H9 (cell line): ENCODE data around the gene ADAMTS17. TPM values are rescaled to one million over a fixed set of nuclear protein-coding genes. Genes with fewer than 3 reads are reported as not detected.

Source experiments
- DNase-seq: peaks from one replicate; pipeline ENCODE4 v3.0.0-alpha.2; 2017
- H2AFZ ChIP-seq: one replicate; pipeline ENCODE4 v1.6.1; 2013; ENCODE audit warnings: mild to moderate bottlenecking, low read length, control low read depth, moderate library complexity
- H2AK5ac ChIP-seq: 2 replicates; pipeline ENCODE4 v1.6.1; 2013; ENCODE audit warnings: low read length, control low read depth, mixed read lengths; ENCODE audit not compliant: insufficient read length
- H2BK120ac ChIP-seq: one replicate; pipeline ENCODE4 v1.6.1; 2013; ENCODE audit warnings: low read depth, mild to moderate bottlenecking, low read length, control low read depth, inconsistent platforms; ENCODE audit not compliant: poor library complexity, severe bottlenecking
- H2BK12ac ChIP-seq: 2 replicates; pipeline ENCODE4 v1.6.1; 2013; ENCODE audit warnings: low read length, control low read depth, mixed read lengths, low read depth; ENCODE audit not compliant: insufficient read length
- H2BK15ac ChIP-seq: 2 replicates; pipeline ENCODE4 v1.6.1; 2013; ENCODE audit warnings: low read depth, low read length, control low read depth
- H2BK20ac ChIP-seq: one replicate; pipeline ENCODE4 v1.6.1; 2013; ENCODE audit warnings: low read depth, mild to moderate bottlenecking, low read length, control low read depth, inconsistent platforms; ENCODE audit not compliant: poor library complexity, severe bottlenecking
- H2BK5ac ChIP-seq: 2 replicates; pipeline ENCODE4 v1.6.1; 2013; ENCODE audit warnings: low read length, control low read depth, mixed read lengths; ENCODE audit not compliant: insufficient read length
- H3K14ac ChIP-seq: 2 replicates; pipeline ENCODE4 v1.6.1; 2013; ENCODE audit warnings: low read length, control low read depth; ENCODE audit not compliant: insufficient read depth
- H3K18ac ChIP-seq: 2 replicates; pipeline ENCODE4 v1.6.1; 2013; ENCODE audit warnings: low read depth, mild to moderate bottlenecking, mixed read lengths, low read length, control low read depth; ENCODE audit not compliant: insufficient read length
- H3K23ac ChIP-seq: 2 replicates; pipeline ENCODE4 v1.6.1; 2013; ENCODE audit warnings: low read length, control low read depth, mixed read lengths, low read depth; ENCODE audit not compliant: insufficient read length
- H3K23me2 ChIP-seq: 2 replicates; pipeline ENCODE4 v1.6.1; 2013; ENCODE audit warnings: low read depth, mild to moderate bottlenecking, mixed read lengths, low read length, control low read depth; ENCODE audit not compliant: insufficient read length, poor library complexity, severe bottlenecking
- H3K27ac ChIP-seq: 2 replicates; pipeline ENCODE4 v1.5.1; 2013; ENCODE audit warnings: low read length, control low read depth, mixed read lengths, low read depth; ENCODE audit not compliant: insufficient read length
- H3K27me3 ChIP-seq: 2 replicates; pipeline ENCODE4 v1.6.1; 2013; ENCODE audit warnings: low read length, control low read depth, inconsistent platforms; ENCODE audit not compliant: insufficient read depth
- H3K4ac ChIP-seq: 2 replicates; pipeline ENCODE4 v1.6.1; 2013; ENCODE audit warnings: low read depth, mild to moderate bottlenecking, control low read depth, inconsistent platforms, low read length, moderate library complexity
- H3K4me1 ChIP-seq: 2 replicates; pipeline ENCODE4 v1.6.1; 2013; ENCODE audit warnings: low read length, control low read depth, inconsistent platforms; ENCODE audit not compliant: insufficient read depth
- H3K4me2 ChIP-seq: 2 replicates; pipeline ENCODE4 v1.6.1; 2013; ENCODE audit warnings: low read length, control low read depth, mixed read lengths; ENCODE audit not compliant: insufficient read length, insufficient read depth
- H3K56ac ChIP-seq: 2 replicates; pipeline ENCODE4 v1.6.1; 2013; ENCODE audit warnings: low read depth, mild to moderate bottlenecking, mixed read lengths, low read length, control low read depth; ENCODE audit not compliant: insufficient read length
- H3K79me1 ChIP-seq: 2 replicates; pipeline ENCODE4 v1.6.1; 2013; ENCODE audit warnings: low read depth, mild to moderate bottlenecking, moderate library complexity, low read length, control low read depth, inconsistent platforms; ENCODE audit not compliant: insufficient read depth, poor library complexity, severe bottlenecking
- H3K79me2 ChIP-seq: 2 replicates; pipeline ENCODE4 v1.6.1; 2013; ENCODE audit warnings: low read length, control low read depth, inconsistent platforms; ENCODE audit not compliant: insufficient read depth
- H3K9ac ChIP-seq: 2 replicates; pipeline ENCODE4 v1.6.1; 2013; ENCODE audit warnings: low read length, control low read depth, mixed read lengths; ENCODE audit not compliant: insufficient read length; ENCODE audit errors: extremely low read depth
- H3K9me3 ChIP-seq: one replicate; pipeline ENCODE4 v1.6.1; 2013; ENCODE audit warnings: low read depth, low read length, inconsistent platforms; ENCODE audit not compliant: control insufficient read depth
- H3T11ph ChIP-seq: one replicate; pipeline ENCODE4 v1.6.1; 2013; ENCODE audit warnings: mild to moderate bottlenecking, low read length, control low read depth, inconsistent platforms
- H4K20me1 ChIP-seq: one replicate; pipeline ENCODE4 v1.6.1; 2013; ENCODE audit not compliant: control insufficient read depth, insufficient read length, insufficient read depth
- H4K5ac ChIP-seq: 2 replicates; pipeline ENCODE4 v1.6.1; 2013; ENCODE audit warnings: low read depth, mild to moderate bottlenecking, mixed read lengths, low read length, control low read depth; ENCODE audit not compliant: insufficient read length
- H4K8ac ChIP-seq: replicated peaks from 2 replicates; pipeline ENCODE4 v1.6.1; 2013; ENCODE audit warnings: low read length, control low read depth, mixed read lengths, low read depth; ENCODE audit not compliant: insufficient read length
- H4K91ac ChIP-seq: 2 replicates; pipeline ENCODE4 v1.6.1; 2013; ENCODE audit warnings: low read depth, mild to moderate bottlenecking, moderate library complexity, mixed read lengths, low read length, control low read depth; ENCODE audit not compliant: insufficient read length
- H3K27ac Mint-ChIP-seq, 3 experiments: 2 replicates in 2 of 3; 3 replicates in 1 of 3; pipeline ENCODE4 v1.8.0; 2020 to 2021; ENCODE audit warnings: mixed read lengths in 3 of 3, mild to moderate bottlenecking in 1 of 3, moderate library complexity in 1 of 3
- H3K27me3 Mint-ChIP-seq: 2 replicates; pipeline ENCODE4 v1.8.0; 2021; ENCODE audit warnings: low read depth, mild to moderate bottlenecking, moderate library complexity, mixed read lengths
- H3K36me3 Mint-ChIP-seq, 3 experiments: 2 replicates in 2 of 3; 3 replicates in 1 of 3; pipeline ENCODE4 v1.8.0; 2020 to 2021; ENCODE audit warnings: low read depth in 3 of 3, mixed read lengths in 3 of 3; ENCODE audit not compliant: insufficient read depth in 1 of 3
- H3K4me1 Mint-ChIP-seq, 2 experiments: 2 replicates each; pipeline ENCODE4 v1.8.0; 2020; ENCODE audit warnings: mixed read lengths in 2 of 2
- H3K4me3 Mint-ChIP-seq, 2 experiments: 2 replicates in 1 of 2; 3 replicates in 1 of 2; pipeline ENCODE4 v1.8.0; 2020 to 2021; ENCODE audit warnings: mild to moderate bottlenecking in 2 of 2, mixed read lengths in 2 of 2, moderate library complexity in 1 of 2
- H3K9me3 Mint-ChIP-seq, 2 experiments: 2 replicates in 1 of 2; 3 replicates in 1 of 2; pipeline ENCODE4 v1.8.0; 2020; ENCODE audit warnings: mild to moderate bottlenecking in 2 of 2, mixed read lengths in 2 of 2, moderate library complexity in 1 of 2
- WGBS: extraction: QIAGEN DNeasy Blood & Tissue Kit; methylation state at CpG from one replicate; pipeline ENCODE4 v1.1.7; 2013; ENCODE audit warnings: missing lambda C conversion rate, low lambda C conversion rate, mixed read lengths; ENCODE audit not compliant: insufficient read length; ENCODE audit errors: extremely low coverage; 5-methylcytosine and 5-hydroxymethylcytosine counted together
- total RNA-seq: library from RNA; stranded (reverse); gene quantifications from 2 replicates; pipeline ENCODE4 v1.2.1, GENCODE V29; 2021
- TF ChIP-seq, protein P1 (sequence below): fragments of 200-600 bp; sonication (generic); conservative IDR thresholded peaks from 3 replicates; pipeline ENCODE4 v1.8.0; 2021; ENCODE audit warnings: antibody characterized with exemption, mild to moderate bottlenecking

Gene ADAMTS17
- total RNA-seq, 1 experiment from 2014 or later, result 2.9 TPM

DNA sequence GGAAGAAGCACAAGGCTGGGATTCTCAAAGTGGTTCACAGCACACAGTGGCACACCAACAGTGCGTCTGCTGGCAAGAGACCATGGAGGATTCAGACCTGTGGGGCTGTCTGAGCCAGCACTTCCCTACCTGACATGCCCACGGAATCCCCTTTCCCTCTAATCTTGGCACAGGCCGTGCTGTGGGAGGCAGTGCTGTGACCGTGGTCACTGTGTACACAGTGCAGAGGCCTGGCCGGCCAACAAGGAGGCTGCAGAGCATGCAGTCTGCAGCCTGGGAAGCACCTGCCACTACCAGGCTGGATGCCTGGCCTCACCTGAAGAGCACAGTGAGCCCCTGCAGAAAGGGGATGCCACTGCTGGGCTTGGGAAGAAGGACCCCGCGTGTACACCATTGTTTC, 307.6 kb downstream of the ADAMTS17 start:
- Histone ChIP-seq H3K4ac (no peak overlapping the region), H3K14ac (no peak overlapping the region; the same call in 1 of the 2 replicates), H3K56ac (no peak overlapping the region), H3K79me2 (no peaks in the 10 kb centered on the region), H2BK12ac (no peak overlapping the region), H2BK5ac (no peak overlapping the region), H3K9ac (no peak overlapping the region), H2AK5ac (no peak overlapping the region), H4K20me1 (no peaks in the 10 kb centered on the region), H4K5ac (no peak overlapping the region), H3K27me3 (no peaks in the 10 kb centered on the region), H2BK120ac (no peak overlapping the region), H2BK20ac (no peak overlapping the region), H3K23ac (no peak overlapping the region), H3T11ph (no peak overlapping the region), H3K79me1 (no peaks in the 10 kb centered on the region), H3K4me2 (no peak overlapping the region), H3K9me3 (no peaks in the 10 kb centered on the region), H2BK15ac (no peak overlapping the region), H3K23me2 (no peaks in the 10 kb centered on the region), H3K18ac (no peak overlapping the region), H3K4me1 (no peaks in the 10 kb centered on the region), H2AFZ (no peak overlapping the region), H4K91ac (no peak overlapping the region), H3K27ac (no peak overlapping the region), H4K8ac (no peak overlapping the region)
- TF ChIP-seq, protein P1, sequence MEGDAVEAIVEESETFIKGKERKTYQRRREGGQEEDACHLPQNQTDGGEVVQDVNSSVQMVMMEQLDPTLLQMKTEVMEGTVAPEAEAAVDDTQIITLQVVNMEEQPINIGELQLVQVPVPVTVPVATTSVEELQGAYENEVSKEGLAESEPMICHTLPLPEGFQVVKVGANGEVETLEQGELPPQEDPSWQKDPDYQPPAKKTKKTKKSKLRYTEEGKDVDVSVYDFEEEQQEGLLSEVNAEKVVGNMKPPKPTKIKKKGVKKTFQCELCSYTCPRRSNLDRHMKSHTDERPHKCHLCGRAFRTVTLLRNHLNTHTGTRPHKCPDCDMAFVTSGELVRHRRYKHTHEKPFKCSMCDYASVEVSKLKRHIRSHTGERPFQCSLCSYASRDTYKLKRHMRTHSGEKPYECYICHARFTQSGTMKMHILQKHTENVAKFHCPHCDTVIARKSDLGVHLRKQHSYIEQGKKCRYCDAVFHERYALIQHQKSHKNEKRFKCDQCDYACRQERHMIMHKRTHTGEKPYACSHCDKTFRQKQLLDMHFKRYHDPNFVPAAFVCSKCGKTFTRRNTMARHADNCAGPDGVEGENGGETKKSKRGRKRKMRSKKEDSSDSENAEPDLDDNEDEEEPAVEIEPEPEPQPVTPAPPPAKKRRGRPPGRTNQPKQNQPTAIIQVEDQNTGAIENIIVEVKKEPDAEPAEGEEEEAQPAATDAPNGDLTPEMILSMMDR, result no peak
- DNase-seq, result no peak
- no peak overlapping the region for H3K27ac Mint-ChIP-seq
- H3K27me3 Mint-ChIP-seq, result peaks cover 8% of the 10 kb centered on the region
- no CpG with 5 or more reads among the region's 7 CpGs for WGBS
- no peak overlapping the region for H3K4me3 Mint-ChIP-seq
- H3K4me1 Mint-ChIP-seq, result no peaks in the 10 kb centered on the region
- no peaks in the 10 kb centered on the region for H3K36me3 Mint-ChIP-seq
- no peaks in the 10 kb centered on the region for H3K9me3 Mint-ChIP-seq
